Right lobe of liver (tissue), 6 donors: ENCODE results near the gene NOS2. TPM values are rescaled to one million over a fixed set of nuclear protein-coding genes. Genes with fewer than 3 reads are reported as not detected.
"Not testable (repeated sequence)": the region's sequence is repeated elsewhere in the genome, so short reads cannot be mapped to it uniquely, and the experiment has no call there.

ENCODE experiments used
- ATAC-seq, 4 donors: fragments of 200-7000 bp; cut with Tn5 transposase; one replicate each; pipeline ENCODE4 v1.9.1; 2020; ENCODE audit warnings: mild to moderate bottlenecking in 4 of 4, moderate library complexity in 4 of 4
- DNase-seq, 3 donors: peaks; one replicate each; pipeline ENCODE4 v3.0.0-alpha.2; 2020
- H3K27ac ChIP-seq, 3 donors: fragments of 200-600 bp; one replicate each; pipeline ENCODE4 v1.8.0; 2022
- H3K27me3 ChIP-seq, 2 donors: fragments of 200-600 bp; one replicate each; pipeline ENCODE4 v1.8.0; 2022
- H3K36me3 ChIP-seq, 4 donors: fragments of 200-600 bp; sonication (generic) in 1 of 4; one replicate each; pipeline versions ENCODE4 v1.5.1 to v1.8.0; 2017 to 2022; ENCODE audit warnings: control low read depth in 1 of 4
- H3K4me1 ChIP-seq, 4 donors: fragments of 200-600 bp; sonication (generic) in 1 of 4; one replicate each; pipeline versions ENCODE4 v1.5.1 to v1.8.0; 2017 to 2022; ENCODE audit warnings: control low read depth in 1 of 4
- H3K4me3 ChIP-seq, 3 donors: fragments of 200-600 bp; one replicate each; pipeline ENCODE4 v1.8.0; 2022
- H3K9me3 ChIP-seq, 4 donors: fragments of 200-600 bp; sonication (generic) in 1 of 4; one replicate each; pipeline versions ENCODE4 v1.5.1 to v1.8.0; 2017 to 2022; ENCODE audit warnings: control low read depth in 1 of 4
- CTCF ChIP-seq, 4 donors: fragments of 200-600 bp in 3 of 4; fragments of 450-650 bp in 1 of 4; IDR thresholded peaks; one replicate each; pipeline versions ENCODE4 v1.5.1 to v1.8.0; 2016 to 2022; ENCODE audit warnings: antibody characterized with exemption in 4 of 4, mild to moderate bottlenecking in 2 of 4
- POLR2A ChIP-seq: fragments of 450-650 bp; IDR thresholded peaks from one replicate; pipeline ENCODE4 v1.6.1; 2017; ENCODE audit warnings: antibody characterized with exemption, mild to moderate bottlenecking
- WGBS: methylation state at CpG from one replicate; pipeline ENCODE4 v1.1.6; 2018; ENCODE audit warnings: low coverage, low lambda C conversion rate; ENCODE audit not compliant: insufficient coverage; ENCODE audit errors: missing lambda C conversion rate; 5-methylcytosine and 5-hydroxymethylcytosine counted together
- intact Hi-C, 2 donors: fragments of 100-400 bp; cut with DNase I; formaldehyde crosslinking; loops; one replicate each; pipeline versions ENCODE4 v1.11.2 to v1.14.1; 2022
- total RNA-seq, 6 experiments: library from RNA; depleted of rRNA in 2 of 6; stranded (reverse); fragments of >200 nt in 2 of 6; fragmentation: NEBNext Ultra II Directional in 3 of 6; extraction: Animal tissue kit (Norgen Biotek cat#: 25700) in 3 of 6; gene quantifications; one replicate each; pipeline versions ENCODE4 v1.1.0 to v1.2.4, GENCODE V29; 2016 to 2023
- donor health status: DM: no; HTN: yes; CAD: no.
- donor health status: DM: no; HTN: no; CAD: no.
- donor health status: DM: no; HTN: no; CAD: no.
- donor health status: DM: no; HTN: yes; CAD: no.
- donor health status: DM: no; HTN: yes; CAD: no.

Gene NOS2
- total RNA-seq, 6 experiments from 2014 or later = 0.07 to 0.09 TPM; not detected in 4

GRCh38 chr17:27741971-27742575, 58.3 kb downstream of the NOS2 start:
- H3K4me3 ChIP-seq = no peak overlapping the region
- H3K27ac ChIP-seq = no peak overlapping the region
- WGBS = 67% methylated on average over 4 of the region's 4 CpGs
- no peaks in the 10 kb centered on the region for H3K27me3 ChIP-seq
- intact Hi-C loops = no loop called here
- no peak for TF ChIP-seq CTCF (IDR thresholded peaks at IDR 0.05)
- TF ChIP-seq POLR2A = no peak
- ATAC-seq = no peak
- H3K36me3 ChIP-seq = no peaks in the 10 kb centered on the region
- H3K4me1 ChIP-seq = no peaks in the 10 kb centered on the region
- DNase-seq = no peak
- H3K9me3 ChIP-seq = no peaks in the 10 kb centered on the region

GRCh38 chr17:27741361-27741861, 58.9 kb downstream of the NOS2 start:
- intact Hi-C loops = no loop called here
- no peak for ATAC-seq
- TF ChIP-seq POLR2A = no peak
- TF ChIP-seq CTCF (IDR thresholded peaks at IDR 0.05) = no peak

GRCh38 chr17:27740541-27740940, 59.8 kb downstream of the NOS2 start:
- H3K36me3 ChIP-seq, H3K27me3 ChIP-seq, DNase-seq, intact Hi-C loops, H3K4me1 ChIP-seq, ATAC-seq, H3K9me3 ChIP-seq, H3K27ac ChIP-seq, H3K4me3 ChIP-seq: not testable (repeated sequence)
- 75% methylated on average over 1 of the region's 5 CpGs for WGBS

More at GRCh38 chr17:27741361-27741861, 58.9 kb downstream of the NOS2 start:
- Histone ChIP-seq H3K36me3 (no peaks in the 10 kb centered on the region), H3K27me3 (no peaks in the 10 kb centered on the region), H3K4me3 (no peak overlapping the region), H3K9me3 (no peaks in the 10 kb centered on the region), H3K27ac (no peak overlapping the region), H3K4me1 (no peaks in the 10 kb centered on the region)
- 30% methylated on average over 2 of the region's 9 CpGs for WGBS
- DNase-seq = no peak

- no peak for ATAC-seq
These were observed 66.6 kb downstream of the NOS2 start for GRCh38 chr17:27733773-27734172.

GRCh38 chr17:27732746-27733145, 67.6 kb downstream of the NOS2 start:
- H3K27ac ChIP-seq, ATAC-seq, H3K9me3 ChIP-seq, DNase-seq, H3K4me3 ChIP-seq, H3K27me3 ChIP-seq, H3K36me3 ChIP-seq, intact Hi-C loops, H3K4me1 ChIP-seq: not testable (repeated sequence)

More at GRCh38 chr17:27733773-27734172, 66.6 kb downstream of the NOS2 start:
- Histone ChIP-seq H3K27me3 (no peaks in the 10 kb centered on the region), H3K9me3 (no peaks in the 10 kb centered on the region), H3K4me1 (no peaks in the 10 kb centered on the region), H3K36me3 (no peaks in the 10 kb centered on the region), H3K4me3 (no peak overlapping the region), H3K27ac (no peak overlapping the region)
- intact Hi-C loops = no loop called here
- no peak for TF ChIP-seq CTCF (IDR thresholded peaks at IDR 0.05)
- no peak for TF ChIP-seq POLR2A
- 62% methylated on average over 3 of the region's 3 CpGs for WGBS
- DNase-seq = no peak

GRCh38 chr17:27725982-27726381, 74.3 kb downstream of the NOS2 start:
- H3K27ac ChIP-seq, intact Hi-C loops, H3K4me3 ChIP-seq, ATAC-seq, H3K27me3 ChIP-seq, H3K4me1 ChIP-seq, DNase-seq, H3K36me3 ChIP-seq, H3K9me3 ChIP-seq: not testable (repeated sequence)
- 78% methylated on average over 3 of the region's 6 CpGs for WGBS
